RWPE1 (cell line): ENCODE data around the gene METAP1D.
"Not testable (repeated sequence)": the region's sequence is repeated elsewhere in the genome, so short reads cannot be mapped to it uniquely, and the experiment has no call there.

Experiments used
- CTCF ChIA-PET: fragments of 350-600 bp; sonication (Branson Sonifier 250); formaldehyde crosslinking; extraction: SDS; loops from one replicate; lab custom pipeline; 2021; lab: Yijun Ruan, JAX
- POLR2A ChIA-PET: fragments of 400-600 bp; formaldehyde crosslinking; extraction: SDS; loops from one replicate; lab custom pipeline; 2020; ENCODE audit warnings: antibody characterized with exemption; ENCODE audit not compliant: low non-redundant PET; lab: Yijun Ruan, JAX
- DNase-seq: peaks from one replicate; pipeline ENCODE4 v3.0.0; 2012; ENCODE audit warnings: low spot score
- H3K27ac ChIP-seq: fragments of 450-650 bp; 2 replicates; pipeline ENCODE4 v1.5.1; 2017
- TF ChIP-seq, protein P1 (sequence below): fragments of 450-650 bp; conservative IDR thresholded peaks from 2 replicates; pipeline ENCODE4 v1.5.1; 2017; ENCODE audit warnings: low read depth, mild to moderate bottlenecking

METAP1D gene

DNA sequence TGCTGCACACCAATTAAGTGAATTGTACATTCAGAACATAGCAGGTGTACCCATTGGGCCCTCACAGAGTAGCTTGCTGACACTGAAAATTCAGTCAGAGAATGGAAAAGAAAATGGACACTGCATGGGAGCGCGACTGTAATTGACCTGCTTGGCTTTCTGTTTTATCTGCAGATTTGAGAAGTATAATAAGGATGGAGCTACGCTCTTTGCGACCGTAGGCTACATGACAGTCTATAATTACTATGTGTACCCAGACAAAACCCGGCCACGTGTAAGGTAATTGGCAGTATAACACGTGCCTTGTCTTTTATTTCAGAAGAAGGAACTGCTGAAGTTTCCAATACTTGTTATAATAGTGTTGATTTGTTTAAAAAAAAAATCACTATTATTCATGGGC lies 33.5 kb upstream of the METAP1D start:
- DNase-seq: no peak

DNA sequence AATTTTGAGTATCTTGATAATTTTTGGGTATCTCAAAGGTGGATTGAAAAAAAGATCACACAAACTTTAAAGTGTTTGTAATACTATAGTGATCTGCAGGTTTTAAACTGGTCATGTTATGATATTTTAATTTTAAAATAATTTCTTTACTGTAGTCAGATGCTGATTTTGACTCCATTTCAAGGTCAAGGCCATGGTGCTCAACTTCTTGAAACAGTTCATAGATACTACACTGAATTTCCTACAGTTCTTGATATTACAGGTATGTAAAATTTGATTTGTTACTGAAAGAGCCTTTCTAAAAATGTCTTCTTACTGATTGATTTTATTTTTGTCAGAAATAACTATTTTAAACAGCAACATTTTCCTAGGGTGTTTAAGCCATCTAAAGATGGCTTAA lies 33.1 kb upstream of the METAP1D start:
- POLR2A ChIA-PET: no interaction called here
- no peak for DNase-seq
- CTCF ChIA-PET: no interaction called here
- H3K27ac ChIP-seq: no peak overlapping the region
- TF ChIP-seq, protein P1, sequence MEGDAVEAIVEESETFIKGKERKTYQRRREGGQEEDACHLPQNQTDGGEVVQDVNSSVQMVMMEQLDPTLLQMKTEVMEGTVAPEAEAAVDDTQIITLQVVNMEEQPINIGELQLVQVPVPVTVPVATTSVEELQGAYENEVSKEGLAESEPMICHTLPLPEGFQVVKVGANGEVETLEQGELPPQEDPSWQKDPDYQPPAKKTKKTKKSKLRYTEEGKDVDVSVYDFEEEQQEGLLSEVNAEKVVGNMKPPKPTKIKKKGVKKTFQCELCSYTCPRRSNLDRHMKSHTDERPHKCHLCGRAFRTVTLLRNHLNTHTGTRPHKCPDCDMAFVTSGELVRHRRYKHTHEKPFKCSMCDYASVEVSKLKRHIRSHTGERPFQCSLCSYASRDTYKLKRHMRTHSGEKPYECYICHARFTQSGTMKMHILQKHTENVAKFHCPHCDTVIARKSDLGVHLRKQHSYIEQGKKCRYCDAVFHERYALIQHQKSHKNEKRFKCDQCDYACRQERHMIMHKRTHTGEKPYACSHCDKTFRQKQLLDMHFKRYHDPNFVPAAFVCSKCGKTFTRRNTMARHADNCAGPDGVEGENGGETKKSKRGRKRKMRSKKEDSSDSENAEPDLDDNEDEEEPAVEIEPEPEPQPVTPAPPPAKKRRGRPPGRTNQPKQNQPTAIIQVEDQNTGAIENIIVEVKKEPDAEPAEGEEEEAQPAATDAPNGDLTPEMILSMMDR: no peak

More for the DNA sequence above, 33.5 kb upstream of the METAP1D start:
- TF ChIP-seq, protein P1: no peak
- ChIA-PET CTCF (interaction anchor here (0.8 kb wide), 1 partner anchor 14 kb away, joined by 6 read pairs; no protein-coding TSS in a partner anchor), POLR2A (no interaction called here)
- H3K27ac ChIP-seq: no peak overlapping the region

DNA sequence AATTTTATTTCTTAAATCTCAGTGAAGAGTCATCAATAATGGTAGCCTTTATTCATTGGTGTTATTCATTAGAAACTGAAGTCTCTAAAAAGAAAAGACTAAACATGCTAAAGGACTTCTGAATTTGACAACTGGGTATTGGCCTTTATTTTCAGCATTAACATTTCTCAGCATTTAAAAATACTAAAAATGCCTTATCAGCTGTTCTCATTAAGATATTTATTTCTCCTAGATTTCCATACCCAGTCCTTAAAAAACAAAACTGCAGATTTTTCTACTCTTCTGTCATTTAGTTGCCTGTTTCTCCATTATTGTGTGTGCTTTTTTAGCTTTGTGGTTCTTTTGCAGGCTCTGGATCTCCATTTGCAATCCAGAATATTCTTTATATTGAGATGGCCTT lies 31.2 kb upstream of the METAP1D start:
- DNase-seq: no peak
- POLR2A ChIA-PET: no interaction called here
- no peak overlapping the region for H3K27ac ChIP-seq
- CTCF ChIA-PET: no interaction called here
- TF ChIP-seq, protein P1: no peak

DNA sequence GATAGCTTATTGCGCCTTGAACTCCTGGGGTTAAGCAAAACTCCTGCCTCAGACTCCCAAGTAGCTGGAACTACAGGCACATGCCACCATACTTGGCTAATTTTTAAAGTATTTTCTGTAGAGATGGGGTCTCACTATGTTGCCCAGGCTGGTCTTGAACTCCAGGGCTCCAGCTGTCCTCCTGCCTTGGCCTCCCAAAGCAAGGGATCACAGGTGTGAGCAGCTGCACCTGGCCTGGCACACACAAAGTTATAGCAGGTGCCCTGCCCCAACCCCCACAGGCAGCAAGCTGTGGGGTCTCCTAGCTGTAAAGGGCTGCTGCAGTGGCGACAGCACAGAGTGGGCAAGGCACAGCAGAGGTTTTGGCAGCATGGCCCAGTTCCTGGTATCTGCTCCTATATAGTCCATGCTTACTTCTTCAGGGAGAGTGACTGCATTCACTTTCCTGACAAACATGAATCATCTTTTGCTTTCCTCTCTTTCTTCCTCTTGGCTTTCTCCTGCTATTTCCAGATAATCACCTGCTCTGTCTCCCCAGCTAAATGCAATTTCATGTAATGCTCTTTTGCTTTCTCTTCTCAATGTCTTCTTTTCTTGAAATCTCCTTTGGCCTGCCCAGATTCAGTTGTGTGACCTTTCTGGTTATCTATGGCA lies 27.3 kb upstream of the METAP1D start:
- TF ChIP-seq, protein P1: no peak
- POLR2A ChIA-PET: no interaction called here
- CTCF ChIA-PET: interaction anchor here (0.6 kb wide), 1 partner anchor 15 kb away, joined by 4 read pairs; no protein-coding TSS in a partner anchor
- DNase-seq: no peak
- H3K27ac ChIP-seq: no peak overlapping the region

DNA sequence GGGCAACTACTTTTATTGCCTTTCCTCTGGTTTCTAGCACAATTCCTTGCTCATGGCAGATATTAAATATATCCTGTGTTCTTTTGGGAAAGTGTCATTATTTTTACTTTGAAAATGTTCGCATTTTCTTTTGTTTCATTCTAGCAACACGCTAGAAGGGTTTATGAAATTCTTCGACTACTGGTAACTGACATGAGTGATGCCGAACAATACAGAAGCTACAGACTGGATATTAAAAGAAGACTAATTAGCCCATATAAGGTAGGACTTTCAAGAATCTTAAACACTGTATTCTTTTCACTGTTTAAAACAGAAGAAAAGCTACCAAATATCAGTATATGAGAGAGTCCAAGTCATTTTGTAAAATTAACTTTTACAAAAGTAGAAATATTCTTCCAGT lies 20.6 kb upstream of the METAP1D start:
- no peak for DNase-seq
- H3K27ac ChIP-seq: no peak overlapping the region
- TF ChIP-seq, protein P1: no peak
- CTCF ChIA-PET: interaction anchor here (0.7 kb wide), 1 partner anchor 148 kb away, joined by 3 read pairs; no protein-coding TSS in a partner anchor
- POLR2A ChIA-PET: no interaction called here

DNA sequence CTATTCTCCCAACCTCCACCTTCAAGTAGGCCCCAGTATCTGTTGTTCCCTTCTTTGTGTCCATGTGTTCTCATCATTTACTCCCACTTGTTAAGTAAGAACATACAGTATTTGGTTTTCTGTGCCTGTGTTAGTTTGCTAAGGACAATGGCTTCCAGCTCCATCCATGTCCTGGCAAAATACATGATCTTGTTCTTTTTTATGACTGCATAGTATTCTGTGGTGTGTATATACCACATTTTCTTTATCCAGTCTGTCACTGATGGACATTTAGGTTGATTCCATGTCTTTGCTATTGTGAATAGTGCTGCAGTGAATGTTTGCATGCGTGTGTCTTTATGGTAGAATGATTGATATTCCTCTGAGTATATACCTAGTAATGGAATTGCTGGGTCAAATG lies 15.8 kb upstream of the METAP1D start:
- DNase-seq, H3K27ac ChIP-seq, POLR2A ChIA-PET, CTCF ChIA-PET: not testable (repeated sequence)

DNA sequence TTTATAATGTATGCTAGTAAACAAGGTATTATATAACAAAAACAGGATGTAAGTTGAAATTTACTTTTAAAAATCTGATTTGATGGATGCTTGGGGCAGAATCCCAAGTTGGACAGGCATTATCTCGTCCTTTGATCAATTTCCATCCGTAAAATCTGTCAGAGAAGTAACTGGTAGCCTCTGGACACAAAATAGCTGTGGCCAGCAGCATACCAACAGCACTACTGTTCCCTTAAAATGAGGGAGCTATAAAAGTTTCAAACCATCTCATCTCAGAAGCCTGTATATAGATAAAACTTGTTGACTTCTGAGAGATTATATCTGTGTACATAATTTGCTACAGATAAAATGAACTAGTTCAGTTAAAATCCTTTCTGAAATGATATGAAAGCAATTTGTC lies 14.7 kb upstream of the METAP1D start:
- TF ChIP-seq, protein P1: no peak
- ChIA-PET POLR2A (no interaction called here), CTCF (no interaction called here)
- no peak for DNase-seq
- H3K27ac ChIP-seq: no peak overlapping the region
